ENCODE data around the gene SRL.

DNA sequence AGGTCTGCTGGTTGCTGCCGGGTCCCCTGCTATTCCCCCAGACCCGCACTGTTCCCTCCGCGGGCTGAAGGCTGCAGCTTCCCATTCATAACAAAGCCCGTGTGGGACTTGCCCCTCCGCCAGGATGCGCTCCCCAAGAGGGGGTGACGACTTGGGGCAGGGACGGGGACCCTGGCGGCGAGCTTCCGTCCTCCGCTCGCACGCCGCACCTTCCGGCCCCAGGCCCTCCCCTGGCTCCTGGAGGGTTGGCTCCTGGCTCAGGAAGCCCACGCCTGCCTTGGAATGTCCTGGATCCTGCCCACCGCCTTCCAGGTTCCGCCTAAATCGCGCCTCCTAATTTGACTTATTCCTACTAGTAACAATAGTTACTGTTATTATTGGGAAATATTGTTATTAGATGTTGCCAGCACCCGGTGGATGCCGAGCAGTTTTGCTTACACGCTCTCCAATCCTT is 32.0 kb upstream of the SRL start:
- TF ChIP-seq POLR2A (IDR thresholded peaks at IDR 0.05; ENCODE audit: low read length): no peak
- no peak for TF ChIP-seq GATA1 (IDR thresholded peaks at IDR 0.05; ENCODE audit: low read depth, low read length)

Data from erythroblast (primary cell).